Measurements from ENCODE around the gene PHF12. TPM values are rescaled to one million over a fixed set of nuclear protein-coding genes. Genes with fewer than 3 reads are reported as not detected.

Gene PHF12
- total and polyA plus RNA-seq, 8 donors, result 8.3 to 206 (median 24.7) TPM

DNA sequence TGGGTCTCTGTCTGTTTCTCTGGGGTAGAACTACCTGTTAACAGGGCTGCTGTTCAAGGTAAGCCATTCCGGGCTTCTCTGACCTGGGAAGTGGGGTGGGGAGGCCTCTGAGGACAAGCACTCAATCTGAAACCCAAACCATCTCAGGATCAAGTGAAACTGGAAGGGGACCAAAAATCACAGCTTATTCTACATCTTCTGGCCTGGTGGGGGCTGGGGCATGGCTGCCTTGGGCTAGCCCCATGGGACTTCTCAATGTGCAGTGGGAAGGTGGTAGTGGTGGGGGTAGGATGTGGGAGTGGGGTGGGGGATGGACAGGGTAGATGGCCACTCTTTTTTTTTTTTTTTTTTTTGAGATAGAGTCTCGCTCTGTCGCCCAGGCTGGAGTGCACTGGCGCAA is 59.3 kb downstream of the PHF12 start:
- H3K27ac ChIP-seq, result peak overlapping the region in 3 of 5 donors; percentile 11 to 77 (median 63)

DNA sequence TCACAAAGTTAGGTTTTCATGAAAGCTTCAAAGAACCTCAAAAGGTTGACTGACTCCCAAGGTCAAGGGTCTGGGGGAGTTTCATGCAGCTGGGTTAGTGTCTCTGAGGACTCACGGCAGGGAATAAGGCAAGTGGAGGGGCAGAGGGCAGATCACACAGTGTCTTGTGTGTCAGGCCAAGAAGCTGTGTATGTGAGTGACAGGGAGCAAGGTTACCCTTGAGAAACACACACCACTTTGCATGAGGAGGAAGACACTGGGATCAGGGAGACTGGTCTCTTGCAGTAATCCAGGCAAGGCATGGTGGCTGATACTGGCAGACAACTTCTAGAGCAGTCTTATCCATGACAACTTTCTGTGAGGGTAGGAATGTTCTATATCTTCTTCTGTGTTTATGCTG is 60.1 kb downstream of the PHF12 start:
- intact Hi-C loops (cut with DNase I; ENCODE audit: low total_unique reads), result no loop called here
- peak overlapping the region in 1 of 5 donors; percentile 11 for H3K27ac ChIP-seq
- no peaks in the 10 kb centered on the region for H3K9me3 ChIP-seq
- peaks cover 0 to 40% (median 30%) of the 10 kb centered on the region in 4 donors for H3K36me3 ChIP-seq
- H3K27me3 ChIP-seq, result no peaks in the 10 kb centered on the region
- DNase-seq, result no peak
- H3K4me1 ChIP-seq, result peaks cover 10 to 67% (median 27%) of the 10 kb centered on the region in 4 donors
- no peak overlapping the region for H3K4me3 ChIP-seq
- 85 to 97% (median 91%) methylated on average over 1 of the region's 1 CpG for WGBS, 5 donors
- TF ChIP-seq POLR2A (IDR thresholded peaks at IDR 0.05) (no peak), POLR2AphosphoS5 (IDR thresholded peaks at IDR 0.05) (no peak), EP300 (IDR thresholded peaks at IDR 0.05) (no peak)
- TF ChIP-seq, protein P1, sequence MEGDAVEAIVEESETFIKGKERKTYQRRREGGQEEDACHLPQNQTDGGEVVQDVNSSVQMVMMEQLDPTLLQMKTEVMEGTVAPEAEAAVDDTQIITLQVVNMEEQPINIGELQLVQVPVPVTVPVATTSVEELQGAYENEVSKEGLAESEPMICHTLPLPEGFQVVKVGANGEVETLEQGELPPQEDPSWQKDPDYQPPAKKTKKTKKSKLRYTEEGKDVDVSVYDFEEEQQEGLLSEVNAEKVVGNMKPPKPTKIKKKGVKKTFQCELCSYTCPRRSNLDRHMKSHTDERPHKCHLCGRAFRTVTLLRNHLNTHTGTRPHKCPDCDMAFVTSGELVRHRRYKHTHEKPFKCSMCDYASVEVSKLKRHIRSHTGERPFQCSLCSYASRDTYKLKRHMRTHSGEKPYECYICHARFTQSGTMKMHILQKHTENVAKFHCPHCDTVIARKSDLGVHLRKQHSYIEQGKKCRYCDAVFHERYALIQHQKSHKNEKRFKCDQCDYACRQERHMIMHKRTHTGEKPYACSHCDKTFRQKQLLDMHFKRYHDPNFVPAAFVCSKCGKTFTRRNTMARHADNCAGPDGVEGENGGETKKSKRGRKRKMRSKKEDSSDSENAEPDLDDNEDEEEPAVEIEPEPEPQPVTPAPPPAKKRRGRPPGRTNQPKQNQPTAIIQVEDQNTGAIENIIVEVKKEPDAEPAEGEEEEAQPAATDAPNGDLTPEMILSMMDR (IDR thresholded peaks at IDR 0.05), result no peak

More for the DNA sequence above, 59.3 kb downstream of the PHF12 start:
- Histone ChIP-seq H3K9me3 (no peaks in the 10 kb centered on the region), H3K36me3 (peaks cover 0 to 31% (median 23%) of the 10 kb centered on the region in 4 donors), H3K4me3 (no peak overlapping the region), H3K27me3 (no peaks in the 10 kb centered on the region), H3K4me1 (peaks cover 15 to 74% (median 35%) of the 10 kb centered on the region in 4 donors)
- intact Hi-C loops (cut with DNase I; ENCODE audit: low total_unique reads), result no loop called here
- no peak for TF ChIP-seq POLR2AphosphoS5 (IDR thresholded peaks at IDR 0.05)
- TF ChIP-seq POLR2A (IDR thresholded peaks at IDR 0.05), result no peak
- TF ChIP-seq EP300 (IDR thresholded peaks at IDR 0.05), result no peak
- TF ChIP-seq, protein P1 (IDR thresholded peaks at IDR 0.05), result no peak
- WGBS, 5 donors, result 88 to 96% (median 93%) methylated on average over 1 to 4 of the region's 4 CpGs
- no peak for DNase-seq

DNA sequence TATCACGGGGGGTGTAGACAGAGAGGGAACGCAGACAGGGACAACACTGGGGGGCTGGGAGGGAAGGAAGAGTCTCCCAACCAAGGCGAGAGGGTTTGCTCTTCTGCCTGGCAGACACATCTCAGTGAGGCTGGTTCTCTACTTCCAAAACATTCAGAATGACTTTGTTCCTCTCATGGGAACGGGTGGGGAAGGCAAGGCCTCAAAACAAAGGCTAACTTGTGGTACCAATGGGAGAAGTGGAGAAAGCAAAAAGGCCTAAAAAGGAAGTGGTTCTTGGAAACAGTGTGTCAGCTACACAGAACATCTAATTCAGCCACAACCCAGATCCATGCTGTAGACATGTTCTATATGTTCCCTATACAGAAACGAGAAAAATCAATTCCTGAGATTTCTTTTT is 61.3 kb downstream of the PHF12 start:
- Histone ChIP-seq H3K27ac (peak overlapping the region in 1 of 5 donors; percentile 28), H3K4me3 (no peak overlapping the region), H3K36me3 (peaks cover 2 to 52% (median 42%) of the 10 kb centered on the region in 4 donors), H3K4me1 (peaks cover 5 to 55% (median 19%) of the 10 kb centered on the region in 4 donors), H3K27me3 (no peaks in the 10 kb centered on the region), H3K9me3 (no peaks in the 10 kb centered on the region)
- TF ChIP-seq EP300 (IDR thresholded peaks at IDR 0.05), result no peak
- TF ChIP-seq POLR2A (IDR thresholded peaks at IDR 0.05), result no peak
- TF ChIP-seq, protein P1 (IDR thresholded peaks at IDR 0.05), result no peak
- no peak for TF ChIP-seq POLR2AphosphoS5 (IDR thresholded peaks at IDR 0.05)
- no peak for DNase-seq
- intact Hi-C loops (cut with DNase I; ENCODE audit: low total_unique reads), result loop anchor here (10.0 kb wide), 1 partner anchor 125 kb away; no protein-coding TSS in a partner anchor
- WGBS, 5 donors, result 68 to 80% (median 74%) methylated on average over 5 of the region's 5 CpGs

DNA sequence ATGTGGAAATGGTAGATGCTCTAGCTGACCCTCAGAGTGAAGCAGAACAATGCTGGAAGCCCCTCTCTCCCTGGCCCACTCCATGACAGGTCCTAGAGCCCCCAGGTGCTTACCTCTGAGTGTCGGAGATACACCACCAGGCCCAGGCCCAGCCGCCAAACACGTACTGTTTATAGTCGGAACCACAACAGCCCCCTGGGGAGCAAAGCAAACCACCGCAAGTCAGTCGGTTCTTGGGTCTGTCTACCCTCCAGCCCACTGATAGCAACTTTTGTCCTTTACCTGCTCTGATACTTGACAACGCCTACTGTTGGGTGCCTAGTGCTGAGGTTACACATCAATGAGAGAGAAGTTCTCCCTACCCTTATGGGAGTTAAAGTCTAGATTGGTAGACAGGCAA is 62.5 kb downstream of the PHF12 start:
- TF ChIP-seq, protein P1 (IDR thresholded peaks at IDR 0.05), result no peak
- TF ChIP-seq POLR2AphosphoS5 (IDR thresholded peaks at IDR 0.05), result no peak
- no peak for TF ChIP-seq POLR2A (IDR thresholded peaks at IDR 0.05)
- TF ChIP-seq EP300 (IDR thresholded peaks at IDR 0.05), result no peak
- H3K9me3 ChIP-seq, result no peaks in the 10 kb centered on the region
- H3K27ac ChIP-seq, result no peak overlapping the region
- 89 to 96% (median 90%) methylated on average over 7 of the region's 7 CpGs for WGBS, 5 donors
- no peak overlapping the region for H3K4me3 ChIP-seq
- intact Hi-C loops (cut with DNase I; ENCODE audit: low total_unique reads), result loop anchor here (10.0 kb wide), 1 partner anchor 124 kb away; no protein-coding TSS in a partner anchor
- H3K27me3 ChIP-seq, result no peaks in the 10 kb centered on the region
- H3K36me3 ChIP-seq, result peaks cover 13 to 63% (median 53%) of the 10 kb centered on the region in 4 donors
- peaks cover 5 to 45% (median 18%) of the 10 kb centered on the region in 4 donors for H3K4me1 ChIP-seq
- no peak for DNase-seq
